ENCODE data around the gene ERRFI1.

ERRFI1 gene

DNA sequence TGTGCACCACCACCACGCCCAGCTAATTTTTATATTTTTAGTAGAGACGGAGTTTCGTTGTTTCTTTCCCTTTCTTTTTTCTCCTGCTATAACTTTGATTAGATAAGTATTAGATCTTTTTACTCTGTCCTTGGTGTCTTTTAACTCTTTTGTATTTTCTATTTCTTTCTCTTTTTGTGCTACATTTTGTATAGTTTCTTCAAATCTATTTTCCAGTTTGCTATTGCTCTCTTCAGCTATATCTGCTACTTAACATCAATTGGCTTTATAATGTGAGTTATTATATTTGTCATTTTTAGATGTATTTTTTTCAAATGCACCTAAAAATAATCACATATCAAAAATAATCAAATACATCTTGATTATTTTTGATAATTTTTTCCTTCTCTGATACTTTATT is 16.0 kb upstream of the ERRFI1 start:
- DNase-seq = no peak

DNA sequence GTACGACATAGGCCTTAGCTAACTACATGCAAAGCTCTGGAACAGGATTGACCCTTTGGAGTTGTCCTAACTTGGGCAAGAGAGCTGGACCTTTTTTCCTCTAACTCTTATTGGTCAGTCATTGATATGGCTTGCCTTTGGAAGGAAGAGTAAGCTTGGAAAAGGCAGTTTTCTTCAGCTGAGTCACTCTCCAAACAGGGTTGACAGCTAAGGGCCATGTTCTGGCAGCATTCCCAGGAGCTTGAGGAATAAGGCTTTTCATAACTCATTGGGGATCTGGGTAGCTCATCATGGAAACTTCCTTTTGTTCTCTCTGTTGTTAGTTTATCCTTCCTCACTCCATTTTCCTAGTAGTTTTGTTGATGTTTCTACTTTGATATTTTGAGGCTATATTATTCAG is 14.5 kb upstream of the ERRFI1 start:
- peak; percentile 75 to 86 for DNase-seq

- DNase-seq = no peak
Observed at GRCh38 chr1:8039071-8039470, 13.0 kb upstream of the ERRFI1 start.

DNA sequence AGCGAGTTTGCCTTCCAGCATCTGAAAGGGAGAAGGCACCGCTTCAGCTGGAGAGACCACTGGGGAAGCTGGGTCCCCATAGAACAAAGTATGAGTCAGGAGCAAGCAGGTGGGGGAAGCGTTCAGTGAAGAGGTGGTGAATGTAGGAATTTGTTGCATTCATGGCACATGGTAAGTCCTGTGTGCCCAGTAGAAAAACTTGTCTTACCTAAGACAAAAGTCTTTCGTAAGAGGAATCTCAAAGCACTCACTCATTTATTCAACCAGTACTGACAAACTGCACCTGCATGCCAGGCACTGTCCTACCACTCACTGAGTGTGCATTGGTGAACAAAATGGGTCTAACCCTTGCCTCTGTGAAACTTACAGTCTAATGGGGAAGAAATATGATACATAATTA is 9.2 kb upstream of the ERRFI1 start:
- no peak for DNase-seq

- DNase-seq = no peak
Observed at GRCh38 chr1:8033322-8033721, 7.2 kb upstream of the ERRFI1 start.

DNA sequence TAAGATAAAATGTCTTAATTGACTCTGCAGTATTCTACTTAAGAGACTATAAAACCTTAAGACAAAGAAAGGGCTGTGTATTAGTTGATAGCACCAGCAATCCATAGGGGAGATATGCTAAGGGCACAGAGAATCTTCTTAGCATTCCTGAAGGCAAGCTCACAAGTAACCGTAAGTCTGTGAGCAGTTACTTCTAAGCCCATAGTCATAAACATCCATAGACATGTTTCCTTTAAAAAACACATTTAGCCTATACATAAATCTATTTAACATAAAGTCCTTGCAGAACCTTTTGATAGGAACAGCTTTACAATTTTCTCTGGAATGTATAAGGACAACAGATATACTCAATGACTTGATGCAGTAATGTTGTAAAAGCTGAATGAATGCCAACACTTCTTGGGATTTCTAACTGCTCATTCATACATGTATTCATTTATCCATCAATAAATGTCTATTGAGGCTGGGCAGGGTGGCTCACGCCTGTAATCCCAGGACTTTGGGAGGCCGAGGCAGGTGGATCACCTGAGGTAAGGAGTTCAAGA is 6.3 kb upstream of the ERRFI1 start:
- DNase-seq = no peak

DNA sequence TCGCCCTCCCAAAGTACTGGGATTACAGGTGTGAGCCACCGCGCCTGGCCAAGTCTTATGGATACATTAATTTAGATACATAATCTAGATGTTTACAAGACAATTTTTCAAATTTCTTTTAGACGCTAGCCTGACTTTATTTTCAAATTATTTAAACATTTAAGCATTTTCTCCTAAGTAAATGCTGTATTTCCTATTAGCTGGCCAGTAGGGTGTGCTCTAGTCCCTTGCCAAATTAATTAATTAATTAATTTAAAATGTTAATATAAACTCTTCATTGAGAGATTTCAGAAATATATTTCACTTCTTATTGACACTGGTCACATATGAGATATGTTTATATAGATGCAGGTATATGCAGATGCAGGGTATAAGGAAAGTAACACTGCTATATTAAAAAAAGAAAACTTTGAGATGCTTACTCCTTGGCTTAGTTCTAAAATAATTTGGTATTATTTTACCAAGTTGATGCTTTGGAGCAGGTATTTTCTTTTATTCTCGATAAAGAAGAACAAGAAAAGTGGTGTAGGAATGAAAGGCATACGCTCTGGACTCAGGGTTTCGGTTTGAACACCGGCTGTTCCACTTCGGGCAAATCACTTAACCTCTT is 5.2 kb upstream of the ERRFI1 start:
- DNase-seq = no peak

DNA sequence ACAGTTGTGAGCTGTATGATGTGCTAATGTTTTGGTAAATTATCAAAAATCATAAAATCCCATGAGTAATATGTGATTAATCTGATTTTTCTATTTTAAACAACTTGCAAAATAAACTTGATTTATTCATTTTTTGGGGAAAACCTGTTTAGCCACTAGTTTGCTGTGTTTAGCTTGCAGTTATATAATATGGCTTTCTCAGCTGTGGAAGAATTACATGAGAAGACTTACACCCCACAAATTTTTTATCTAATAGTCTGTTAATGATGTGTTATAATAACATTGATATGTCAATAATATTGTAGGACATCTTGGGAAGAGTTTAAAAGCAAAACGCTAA is 2.4 kb upstream of the ERRFI1 start:
- DNase-seq = no peak

DNA sequence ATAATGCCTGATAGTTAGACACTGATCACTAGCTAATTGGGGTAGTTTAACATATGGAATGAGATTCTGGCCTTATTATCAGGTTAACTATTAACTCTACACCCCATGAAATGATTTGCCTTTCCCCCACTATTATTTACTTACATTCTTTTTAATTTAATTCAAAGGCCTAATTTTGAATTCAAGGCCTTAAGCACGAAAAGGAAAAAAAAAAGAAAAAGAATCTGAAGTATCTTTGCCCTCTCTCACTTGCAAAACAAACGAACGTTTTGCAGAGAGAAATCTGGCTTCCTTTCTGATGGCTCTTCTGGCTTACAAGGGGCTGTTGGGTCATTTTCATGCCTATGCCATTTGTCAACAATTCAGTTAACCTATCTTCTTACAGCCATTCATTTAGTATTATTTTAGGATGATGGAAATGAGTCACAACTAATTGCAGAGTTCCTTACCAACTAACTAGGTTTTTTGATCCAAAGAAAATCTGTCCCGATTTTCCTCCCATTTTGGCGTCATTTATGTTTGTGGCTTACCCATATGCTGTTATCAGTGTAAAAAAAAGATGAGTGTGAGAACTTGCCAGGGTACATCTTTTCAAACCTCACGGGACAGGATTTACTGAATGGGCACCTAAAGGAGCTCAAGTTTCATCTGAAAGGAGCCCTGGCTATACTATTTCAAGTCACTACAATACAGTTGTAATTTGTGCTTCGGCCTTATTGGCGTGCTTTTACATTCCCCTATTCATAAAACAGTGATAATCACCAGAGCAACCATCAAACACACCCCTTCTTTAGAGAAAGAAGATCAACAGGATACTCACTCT is 1.9 kb upstream of the ERRFI1 start:
- DNase-seq = no peak

- DNase-seq = no peak
Observed at GRCh38 chr1:8026976-8027747, 1.1 kb upstream of the ERRFI1 start.

DNA sequence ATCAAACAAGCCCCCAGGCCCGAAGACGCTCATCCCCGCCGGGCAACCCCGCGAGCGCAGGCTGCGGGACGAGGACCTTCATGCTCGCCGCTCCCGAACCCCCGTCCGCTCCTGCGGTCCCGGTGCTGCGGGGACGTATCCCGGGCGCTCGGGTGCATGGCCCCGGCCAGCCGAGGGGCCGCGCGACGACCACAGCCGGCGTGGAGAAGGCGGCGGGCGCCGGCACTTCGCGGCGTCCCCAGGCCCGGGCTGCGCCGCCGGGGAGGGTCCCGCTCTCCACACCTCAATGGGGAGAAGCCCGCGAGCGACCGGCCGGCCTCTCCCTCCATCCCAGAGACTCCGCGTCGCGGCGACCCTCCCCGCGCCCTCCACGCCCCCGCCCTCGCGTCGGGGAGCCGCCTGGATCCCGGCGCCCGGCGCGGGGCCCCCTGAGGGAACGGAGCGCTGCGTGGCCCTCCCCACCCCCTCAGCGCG is 401 bp downstream of the ERRFI1 start:
- DNase-seq = no peak

GRCh38 chr1:8025061-8025670 is 943 bp downstream of the ERRFI1 start:
- DNase-seq = no peak

- DNase-seq = no peak
Observed at GRCh38 chr1:8024329-8024728, 1.8 kb downstream of the ERRFI1 start.

DNA sequence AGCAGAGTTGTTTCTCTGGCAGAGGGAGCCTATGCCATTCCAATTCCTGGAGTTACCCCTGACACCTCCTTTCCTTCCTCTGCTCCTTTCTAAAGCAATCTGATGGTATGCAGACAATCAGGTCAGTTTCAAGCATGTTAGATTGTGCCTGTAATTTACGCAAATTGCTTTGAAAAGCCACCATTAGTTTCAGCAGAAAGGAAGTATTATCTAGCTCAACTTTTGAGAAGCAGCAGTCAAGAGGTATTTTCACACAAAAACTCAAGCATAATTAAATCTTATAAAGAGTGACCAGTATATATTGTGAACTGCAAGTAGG is 2.2 kb downstream of the ERRFI1 start:
- DNase-seq = no peak

DNA sequence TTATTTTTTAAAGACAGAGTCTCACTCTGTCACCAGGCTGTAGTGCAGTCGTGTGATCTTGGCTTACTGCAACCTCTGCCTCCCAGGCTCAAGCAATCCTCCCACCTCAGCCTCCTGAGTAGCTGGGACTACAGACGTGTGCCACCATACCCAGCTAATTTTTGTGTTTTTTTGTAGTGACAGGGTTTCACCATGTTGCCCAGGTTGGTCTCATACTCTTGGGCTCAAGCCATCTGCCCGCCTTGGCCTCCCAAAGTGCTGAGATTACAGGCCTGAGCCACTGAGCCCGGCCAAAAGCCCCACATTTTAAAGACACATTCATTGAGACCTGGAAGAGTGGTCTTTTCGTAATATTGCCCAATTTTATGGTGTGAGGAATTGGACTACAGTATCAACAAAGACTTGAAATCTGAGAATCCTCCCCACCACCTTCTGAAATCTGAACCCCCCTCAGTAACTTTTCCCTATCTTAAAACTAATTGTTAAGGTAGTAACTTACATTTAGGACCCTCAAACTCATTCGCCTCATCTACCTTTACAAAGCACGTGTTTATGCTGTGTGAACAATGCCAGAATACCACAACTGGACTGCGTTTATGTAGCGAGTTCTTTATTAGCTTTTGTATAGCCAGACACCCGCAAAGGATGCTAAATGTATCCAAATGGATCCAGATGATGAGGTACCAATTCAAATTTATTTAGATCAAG is 2.7 kb downstream of the ERRFI1 start:
- no peak for DNase-seq

DNA sequence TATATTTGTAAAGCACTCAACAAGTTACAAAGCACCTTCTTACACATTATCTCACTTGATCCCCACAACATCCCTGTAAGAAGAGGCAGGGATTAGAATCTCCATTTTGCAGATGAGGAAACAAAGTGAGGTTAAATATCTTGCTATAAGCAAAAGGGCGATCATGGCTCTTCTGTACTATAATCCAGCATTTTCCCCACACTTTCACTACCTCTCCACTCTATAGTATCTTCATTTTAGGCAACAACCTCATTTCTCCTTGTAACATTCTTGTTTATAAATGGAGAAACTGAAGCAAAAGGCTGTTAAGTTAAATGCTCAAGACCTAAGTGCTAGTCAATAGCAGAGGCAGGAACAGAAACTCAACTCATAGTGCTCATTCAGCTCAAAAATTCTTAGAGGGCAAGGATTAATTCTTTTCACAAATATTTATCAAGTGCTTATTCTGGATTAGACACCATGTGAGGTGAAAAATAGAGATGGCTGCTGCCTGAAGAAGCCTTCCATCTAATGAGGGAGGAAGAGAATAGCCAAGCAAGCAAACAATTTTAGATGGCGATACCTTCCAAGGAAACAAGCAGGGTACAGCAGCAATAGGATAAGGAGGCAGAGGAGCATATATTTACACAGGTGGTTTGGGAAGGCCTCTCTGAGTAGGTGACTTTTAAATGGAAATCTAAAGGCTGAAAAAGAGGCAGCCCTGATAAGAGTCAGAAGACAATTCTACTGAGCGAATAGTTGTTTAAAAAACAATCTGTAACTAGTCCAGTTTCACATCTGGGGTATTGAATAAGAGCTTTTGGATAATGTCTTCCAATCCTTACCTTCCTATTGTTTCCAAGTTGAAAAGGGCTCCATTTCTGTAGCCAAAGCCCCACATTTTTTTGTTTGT is 3.5 kb downstream of the ERRFI1 start:
- no peak for DNase-seq

GRCh38 chr1:8021676-8022266 is 4.3 kb downstream of the ERRFI1 start:
- no peak for DNase-seq

DNA sequence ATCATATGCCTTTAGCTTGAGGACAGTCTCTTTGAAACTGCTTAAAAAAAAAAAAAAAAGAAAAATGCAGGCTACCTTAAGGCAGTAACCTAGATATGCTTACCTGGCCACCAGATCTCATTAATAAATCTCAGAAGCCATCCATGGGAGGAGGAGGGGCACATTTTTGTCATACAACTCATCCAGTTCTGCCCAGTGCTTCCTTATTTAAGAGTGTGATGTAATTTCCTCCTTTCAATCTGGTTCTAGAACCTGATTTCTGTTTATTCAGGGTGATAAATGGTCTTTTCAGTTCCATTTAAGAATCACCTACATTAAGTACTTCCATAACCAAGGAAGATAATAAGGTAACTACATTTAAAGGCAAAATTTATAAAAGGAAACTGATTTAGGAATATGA is 6.1 kb downstream of the ERRFI1 start:
- no peak for DNase-seq

- no peak for DNase-seq
Observed at GRCh38 chr1:8019229-8019620, 6.9 kb downstream of the ERRFI1 start.

DNA sequence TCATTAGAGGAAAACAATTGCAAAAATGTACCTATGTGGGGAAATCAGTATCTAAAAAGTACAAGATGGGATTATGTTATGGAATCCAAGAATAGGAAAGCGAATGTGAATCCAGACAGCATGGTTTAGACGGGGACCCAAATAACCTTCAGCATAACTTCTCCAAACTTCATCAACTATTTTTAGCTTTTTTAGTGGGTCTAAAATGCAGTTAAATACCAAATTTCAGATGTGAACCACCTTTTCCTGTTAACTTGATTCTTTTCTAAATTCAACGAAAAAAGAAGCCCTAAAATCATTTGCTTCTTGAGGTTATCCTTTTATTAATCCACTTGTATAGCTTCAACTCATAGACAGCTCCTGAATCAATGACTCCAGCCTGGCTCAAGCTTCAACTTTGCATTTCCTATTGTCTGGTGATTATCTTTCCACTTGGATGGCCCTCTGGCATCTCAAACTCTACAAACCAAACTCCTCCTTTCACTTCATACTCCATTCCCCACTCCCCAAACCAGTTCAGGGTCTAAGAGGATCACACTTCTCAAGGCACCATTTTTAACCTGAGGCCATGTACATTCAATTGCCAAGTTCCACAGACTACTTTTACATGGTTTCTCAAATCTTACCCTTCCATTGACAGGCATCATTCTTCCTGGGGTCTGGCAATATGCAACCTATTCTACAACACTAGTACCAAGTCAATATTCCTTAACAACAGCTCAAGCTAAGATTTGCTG is 7.4 kb downstream of the ERRFI1 start:
- no peak for DNase-seq
